ENCODE data around the gene SPATA46. TPM values are rescaled to one million over a fixed set of nuclear protein-coding genes. Genes with fewer than 3 reads are reported as not detected.

The SPATA46 gene
- total RNA-seq, 3 donors from 2014 or later (not counting 1 experiment from before 2014, with no cell fraction given): not detected

DNA sequence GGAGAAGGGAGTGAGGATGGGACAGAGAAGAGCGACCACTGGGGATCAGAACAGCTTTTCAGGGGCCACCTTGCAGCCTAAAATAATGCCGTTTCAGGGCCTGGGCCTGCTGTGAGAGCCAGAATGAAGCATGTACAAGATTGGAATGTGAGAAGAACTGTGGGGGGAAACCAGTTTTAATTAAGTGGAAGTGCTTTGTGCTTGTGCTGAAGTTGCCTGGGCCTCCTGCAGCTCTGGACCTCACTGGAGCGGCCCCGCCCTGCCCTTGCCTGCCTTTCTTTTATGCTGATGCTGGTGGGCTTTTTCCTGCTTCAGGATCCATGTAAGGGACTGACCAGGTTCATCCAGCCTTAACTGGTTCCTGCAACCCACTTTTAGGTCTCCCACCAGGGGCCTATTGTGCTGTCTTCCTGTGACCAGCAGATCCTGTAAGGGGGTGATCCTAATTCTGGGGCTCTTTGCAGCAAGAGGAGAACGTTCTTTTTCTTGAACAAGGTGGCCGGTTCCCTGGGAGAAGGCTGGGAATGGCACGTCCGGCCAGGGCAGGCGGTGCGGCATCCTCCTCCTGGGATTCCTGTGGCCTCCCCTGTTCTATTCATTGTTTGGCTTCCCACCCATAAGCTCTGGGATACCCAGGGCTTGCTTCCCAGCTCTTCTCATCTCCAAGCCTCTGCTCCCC lies 8.1 kb upstream of the SPATA46 start:
- Histone ChIP-seq H3K36me3 (ENCODE audit: control insufficient read depth, insufficient read depth, low read length) (no peaks in the 10 kb centered on the region), H3K4me3 (ENCODE audit: low read length) (no peak overlapping the region), H3K27ac (ENCODE audit: low read length) (no peak overlapping the region), H3K9me3 (ENCODE audit: control insufficient read depth, insufficient read depth, low read length) (no peaks in the 10 kb centered on the region), H3K27me3 (ENCODE audit: control insufficient read depth, insufficient read depth, low read length) (no peaks in the 10 kb centered on the region), H3K4me1 (ENCODE audit: control insufficient read depth, insufficient read depth, low read length) (peaks cover 17% of the 10 kb centered on the region)
- H3K4me3 Mint-ChIP-seq: no peak overlapping the region
- 91% methylated on average over 10 of the region's 10 CpGs for WGBS (ENCODE audit: insufficient coverage)
- no peaks in the 10 kb centered on the region for H3K36me3 Mint-ChIP-seq
- TF ChIP-seq CTCF (IDR thresholded peaks at IDR 0.05): no peak
- intact Hi-C loops (cut with micrococcal nuclease): loop anchor here (10.0 kb wide), 1 partner anchor 50 kb away; no protein-coding TSS in a partner anchor
- no peak overlapping the region for H3K27ac Mint-ChIP-seq
- H3K9me3 Mint-ChIP-seq: no peaks in the 10 kb centered on the region
- H3K4me1 Mint-ChIP-seq: peaks cover 21 to 37% of the 10 kb centered on the region in 2 donors
- no peaks in the 10 kb centered on the region for H3K27me3 Mint-ChIP-seq (ENCODE audit: low read depth in 2 of 2)
- ATAC-seq: no peak
- DNase-seq: no peak

DNA sequence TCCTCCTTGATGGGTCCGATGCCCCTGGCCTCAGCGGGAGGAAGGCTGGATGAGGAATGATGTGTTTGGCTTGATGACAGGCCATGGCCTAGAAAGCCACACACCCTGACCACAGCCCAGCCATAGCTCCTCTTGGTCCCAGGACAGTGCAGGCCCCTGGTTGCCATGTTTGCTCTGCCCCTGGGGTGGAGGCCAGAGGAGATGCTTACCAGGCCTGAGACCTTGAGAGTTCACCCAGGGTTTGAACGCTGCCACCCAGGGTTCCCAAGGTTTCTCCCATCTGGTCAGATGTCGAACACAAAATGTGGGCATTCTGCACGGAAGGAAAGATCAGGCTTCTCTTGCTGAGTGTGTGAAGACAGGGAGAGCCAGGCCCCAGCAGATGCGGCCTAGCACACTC lies 7.5 kb upstream of the SPATA46 start:
- TF ChIP-seq CTCF (IDR thresholded peaks at IDR 0.05): no peak
- H3K4me3 ChIP-seq (ENCODE audit: low read length): no peak overlapping the region
- Mint-ChIP-seq H3K4me3 (no peak overlapping the region), H3K36me3 (no peaks in the 10 kb centered on the region), H3K9me3 (no peaks in the 10 kb centered on the region), H3K27ac (no peak overlapping the region), H3K27me3 (ENCODE audit: low read depth in 2 of 2) (no peaks in the 10 kb centered on the region), H3K4me1 (peaks cover 14 to 31% of the 10 kb centered on the region in 2 donors)
- intact Hi-C loops (cut with micrococcal nuclease): loop anchor here (10.0 kb wide), 1 partner anchor 51 kb away; no protein-coding TSS in a partner anchor
- H3K27ac ChIP-seq (ENCODE audit: low read length): no peak overlapping the region
- no peaks in the 10 kb centered on the region for H3K36me3 ChIP-seq (ENCODE audit: control insufficient read depth, insufficient read depth, low read length)
- ATAC-seq: no peak
- no peaks in the 10 kb centered on the region for H3K9me3 ChIP-seq (ENCODE audit: control insufficient read depth, insufficient read depth, low read length)
- WGBS (ENCODE audit: insufficient coverage): 94% methylated on average over 4 of the region's 6 CpGs
- peaks cover 11% of the 10 kb centered on the region for H3K4me1 ChIP-seq (ENCODE audit: control insufficient read depth, insufficient read depth, low read length)
- no peaks in the 10 kb centered on the region for H3K27me3 ChIP-seq (ENCODE audit: control insufficient read depth, insufficient read depth, low read length)
- DNase-seq: no peak

DNA sequence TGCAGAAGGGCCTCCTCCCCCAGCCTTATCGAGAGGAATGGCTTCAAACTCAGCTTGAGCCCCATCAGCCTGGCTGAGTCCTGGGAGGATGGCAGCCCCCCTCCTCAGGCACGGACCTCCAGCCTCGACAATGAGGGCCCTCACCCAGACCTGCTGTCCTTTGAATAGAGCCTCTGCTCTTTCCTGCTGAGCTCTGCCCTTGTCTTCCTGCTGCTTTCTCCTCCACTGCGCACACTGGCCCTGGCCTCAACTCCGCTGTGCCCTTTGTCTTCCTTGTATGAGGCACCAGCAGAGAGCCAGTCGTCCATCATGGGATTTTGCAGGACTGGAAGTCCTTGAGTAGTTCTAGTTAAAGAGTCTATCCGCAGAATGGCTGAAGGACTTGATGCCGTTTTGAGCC lies 6.9 kb upstream of the SPATA46 start:
- WGBS (ENCODE audit: insufficient coverage): 89% methylated on average over 8 of the region's 8 CpGs
- H3K36me3 Mint-ChIP-seq: no peaks in the 10 kb centered on the region
- H3K4me1 ChIP-seq (ENCODE audit: control insufficient read depth, insufficient read depth, low read length): peaks cover 5% of the 10 kb centered on the region
- ATAC-seq (no peak), DNase-seq (no peak)
- H3K9me3 ChIP-seq (ENCODE audit: control insufficient read depth, insufficient read depth, low read length): no peaks in the 10 kb centered on the region
- TF ChIP-seq CTCF (IDR thresholded peaks at IDR 0.05): no peak
- no peak overlapping the region for H3K4me3 ChIP-seq (ENCODE audit: low read length)
- no peak overlapping the region for H3K27ac ChIP-seq (ENCODE audit: low read length)
- H3K36me3 ChIP-seq (ENCODE audit: control insufficient read depth, insufficient read depth, low read length): no peaks in the 10 kb centered on the region
- H3K27ac Mint-ChIP-seq: no peak overlapping the region
- H3K27me3 ChIP-seq (ENCODE audit: control insufficient read depth, insufficient read depth, low read length): no peaks in the 10 kb centered on the region
- no peaks in the 10 kb centered on the region for H3K9me3 Mint-ChIP-seq
- H3K4me3 Mint-ChIP-seq: no peak overlapping the region
- intact Hi-C loops (cut with micrococcal nuclease): loop anchor here (10.0 kb wide), 1 partner anchor 51 kb away; no protein-coding TSS in a partner anchor
- H3K4me1 Mint-ChIP-seq: peaks cover 8 to 25% of the 10 kb centered on the region in 2 donors
- H3K27me3 Mint-ChIP-seq (ENCODE audit: low read depth in 2 of 2): no peaks in the 10 kb centered on the region

DNA sequence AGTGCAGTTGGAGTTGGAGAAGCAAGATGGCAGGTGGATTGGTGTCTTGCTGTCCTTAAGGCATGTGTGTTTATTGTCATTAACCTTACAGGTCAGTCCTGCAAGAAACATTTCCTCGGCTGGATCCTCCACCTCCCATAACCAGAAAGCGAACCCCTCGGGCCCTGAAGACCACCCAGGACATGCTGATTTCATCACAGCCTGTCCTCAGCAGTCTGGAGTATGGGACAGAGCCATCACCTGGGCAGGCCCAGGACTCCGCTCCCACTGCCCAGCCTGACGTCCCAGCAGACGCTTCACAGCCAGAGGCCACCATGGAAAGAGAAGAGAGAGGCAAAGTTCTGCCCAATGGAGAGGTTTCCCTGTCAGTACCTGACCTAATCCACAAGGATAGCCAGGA lies 6.4 kb upstream of the SPATA46 start:
- H3K9me3 Mint-ChIP-seq: no peaks in the 10 kb centered on the region
- Histone ChIP-seq H3K4me3 (ENCODE audit: low read length) (no peak overlapping the region), H3K27ac (ENCODE audit: low read length) (no peak overlapping the region), H3K36me3 (ENCODE audit: control insufficient read depth, insufficient read depth, low read length) (no peaks in the 10 kb centered on the region), H3K27me3 (ENCODE audit: control insufficient read depth, insufficient read depth, low read length) (no peaks in the 10 kb centered on the region), H3K9me3 (ENCODE audit: control insufficient read depth, insufficient read depth, low read length) (no peaks in the 10 kb centered on the region), H3K4me1 (ENCODE audit: control insufficient read depth, insufficient read depth, low read length) (peaks cover under 1% of the 10 kb centered on the region)
- H3K27ac Mint-ChIP-seq: no peak overlapping the region
- no peaks in the 10 kb centered on the region for H3K27me3 Mint-ChIP-seq (ENCODE audit: low read depth in 2 of 2)
- no peak for ATAC-seq
- no peaks in the 10 kb centered on the region for H3K36me3 Mint-ChIP-seq
- no peak for DNase-seq
- peaks cover 4 to 21% of the 10 kb centered on the region in 2 donors for H3K4me1 Mint-ChIP-seq
- TF ChIP-seq CTCF (IDR thresholded peaks at IDR 0.05): no peak
- WGBS (ENCODE audit: insufficient coverage): 94% methylated on average over 6 of the region's 6 CpGs
- intact Hi-C loops (cut with micrococcal nuclease): loop anchor here (10.0 kb wide), 1 partner anchor 52 kb away; no protein-coding TSS in a partner anchor
- no peak overlapping the region for H3K4me3 Mint-ChIP-seq
